ENCODE results near the gene FBXW4. TPM values are rescaled to one million over a fixed set of nuclear protein-coding genes. Genes with fewer than 3 reads are reported as not detected.
A peak's percentile ranks its signal among the peaks of the same experiment; 100 is the strongest.

Gene FBXW4
- total and polyA plus RNA-seq, 10 of the 15 experiments (the other 5 are each of a cell fraction or from before 2014, with no cell fraction given), result 5.7 to 42.0 (median 27.5) TPM

DNA sequence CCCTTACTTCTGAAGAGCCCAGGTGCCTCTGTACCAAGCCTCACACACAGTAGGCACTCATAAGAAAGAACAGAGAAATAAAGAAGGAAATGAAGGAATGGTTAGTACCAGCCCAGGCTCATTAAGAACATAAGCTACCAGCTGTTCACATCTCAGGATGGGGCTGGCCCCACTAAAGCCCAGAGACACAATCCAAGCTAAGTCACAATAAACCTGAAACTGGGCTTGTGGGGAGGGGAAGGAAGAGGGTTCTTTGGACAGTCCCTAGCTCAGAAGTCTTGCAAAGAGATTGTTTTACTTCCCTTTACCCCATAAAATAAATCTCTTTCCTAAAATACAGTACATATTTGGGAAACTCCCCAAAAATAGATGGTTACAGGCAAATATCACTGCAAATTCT is 24.3 kb downstream of the FBXW4 start (continued):
- TF ChIP-seq SPI1 (IDR thresholded peaks at IDR 0.05; ENCODE audit: borderline replicate concordance, insufficient read depth, low read depth, low read length) (peak; percentile 27; the same call in 1 of the 2 replicates), RUNX3 (IDR thresholded peaks at IDR 0.05; ENCODE audit: low read length) (peak; percentile 47), SMARCA5 (IDR thresholded peaks at IDR 0.05) (no peak), ATF7 (IDR thresholded peaks at IDR 0.05; ENCODE audit: low read depth) (0 out of 2 replicates have a peak, but pooled peaks have one; percentile 35), NFIC (IDR thresholded peaks at IDR 0.05; ENCODE audit: low read depth, low read length) (peak; percentile 54; the same call in 1 of the 2 replicates)
- TF ChIP-seq, protein P1, sequence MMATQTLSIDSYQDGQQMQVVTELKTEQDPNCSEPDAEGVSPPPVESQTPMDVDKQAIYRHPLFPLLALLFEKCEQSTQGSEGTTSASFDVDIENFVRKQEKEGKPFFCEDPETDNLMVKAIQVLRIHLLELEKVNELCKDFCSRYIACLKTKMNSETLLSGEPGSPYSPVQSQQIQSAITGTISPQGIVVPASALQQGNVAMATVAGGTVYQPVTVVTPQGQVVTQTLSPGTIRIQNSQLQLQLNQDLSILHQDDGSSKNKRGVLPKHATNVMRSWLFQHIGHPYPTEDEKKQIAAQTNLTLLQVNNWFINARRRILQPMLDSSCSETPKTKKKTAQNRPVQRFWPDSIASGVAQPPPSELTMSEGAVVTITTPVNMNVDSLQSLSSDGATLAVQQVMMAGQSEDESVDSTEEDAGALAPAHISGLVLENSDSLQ (IDR thresholded peaks at IDR 0.05), result no peak
- TF ChIP-seq, protein P2, sequence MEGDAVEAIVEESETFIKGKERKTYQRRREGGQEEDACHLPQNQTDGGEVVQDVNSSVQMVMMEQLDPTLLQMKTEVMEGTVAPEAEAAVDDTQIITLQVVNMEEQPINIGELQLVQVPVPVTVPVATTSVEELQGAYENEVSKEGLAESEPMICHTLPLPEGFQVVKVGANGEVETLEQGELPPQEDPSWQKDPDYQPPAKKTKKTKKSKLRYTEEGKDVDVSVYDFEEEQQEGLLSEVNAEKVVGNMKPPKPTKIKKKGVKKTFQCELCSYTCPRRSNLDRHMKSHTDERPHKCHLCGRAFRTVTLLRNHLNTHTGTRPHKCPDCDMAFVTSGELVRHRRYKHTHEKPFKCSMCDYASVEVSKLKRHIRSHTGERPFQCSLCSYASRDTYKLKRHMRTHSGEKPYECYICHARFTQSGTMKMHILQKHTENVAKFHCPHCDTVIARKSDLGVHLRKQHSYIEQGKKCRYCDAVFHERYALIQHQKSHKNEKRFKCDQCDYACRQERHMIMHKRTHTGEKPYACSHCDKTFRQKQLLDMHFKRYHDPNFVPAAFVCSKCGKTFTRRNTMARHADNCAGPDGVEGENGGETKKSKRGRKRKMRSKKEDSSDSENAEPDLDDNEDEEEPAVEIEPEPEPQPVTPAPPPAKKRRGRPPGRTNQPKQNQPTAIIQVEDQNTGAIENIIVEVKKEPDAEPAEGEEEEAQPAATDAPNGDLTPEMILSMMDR (IDR thresholded peaks at IDR 0.05 in 2 of 3, conservative IDR thresholded peaks at IDR 0.05 in 1 of 3; ENCODE audit: control insufficient read depth in 2 of 3, extremely low read depth in 1 of 3, insufficient read depth in 1 of 3, low read depth in 3 of 3, low read length in 3 of 3), result no peak
- TF ChIP-seq, protein P3, sequence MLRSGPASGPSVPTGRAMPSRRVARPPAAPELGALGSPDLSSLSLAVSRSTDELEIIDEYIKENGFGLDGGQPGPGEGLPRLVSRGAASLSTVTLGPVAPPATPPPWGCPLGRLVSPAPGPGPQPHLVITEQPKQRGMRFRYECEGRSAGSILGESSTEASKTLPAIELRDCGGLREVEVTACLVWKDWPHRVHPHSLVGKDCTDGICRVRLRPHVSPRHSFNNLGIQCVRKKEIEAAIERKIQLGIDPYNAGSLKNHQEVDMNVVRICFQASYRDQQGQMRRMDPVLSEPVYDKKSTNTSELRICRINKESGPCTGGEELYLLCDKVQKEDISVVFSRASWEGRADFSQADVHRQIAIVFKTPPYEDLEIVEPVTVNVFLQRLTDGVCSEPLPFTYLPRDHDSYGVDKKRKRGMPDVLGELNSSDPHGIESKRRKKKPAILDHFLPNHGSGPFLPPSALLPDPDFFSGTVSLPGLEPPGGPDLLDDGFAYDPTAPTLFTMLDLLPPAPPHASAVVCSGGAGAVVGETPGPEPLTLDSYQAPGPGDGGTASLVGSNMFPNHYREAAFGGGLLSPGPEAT (IDR thresholded peaks at IDR 0.05; ENCODE audit: low read depth), result peak; percentile 47; the same call in 1 of the 2 replicates

DNA sequence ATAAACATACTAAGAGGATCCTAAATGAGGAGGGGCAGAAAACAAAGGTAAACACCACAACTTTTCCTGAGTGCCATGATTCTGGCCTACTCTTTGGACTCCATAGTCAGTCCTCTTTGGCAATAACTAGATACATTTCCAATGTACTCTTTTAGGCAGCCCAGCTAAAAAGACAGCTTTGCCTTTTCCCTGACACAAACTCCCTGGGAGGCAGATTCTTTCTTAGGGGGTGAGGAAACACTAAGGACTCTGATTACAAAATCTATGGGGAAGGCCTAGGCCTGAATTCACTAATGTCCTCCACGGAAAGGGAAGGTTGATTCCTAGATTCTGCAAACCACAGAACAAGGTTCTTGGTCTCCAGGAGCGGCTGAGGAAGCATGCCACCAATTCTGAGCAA is 25.8 kb downstream of the FBXW4 start:
- ChIA-PET CTCF (no interaction called here), RAD21 (ENCODE audit: unreplicated experiment) (no interaction called here), SMC1A (ENCODE audit: uncharacterized antibody, unreplicated experiment) (no interaction called here), POLR2A (no interaction called here)
- Histone ChIP-seq H3K4me3 (no peak overlapping the region), H3K79me2 (ENCODE audit: control insufficient read depth, insufficient read depth, low read length) (no peaks in the 10 kb centered on the region), H3K27me3 (replicated peaks in 1 of 2; ENCODE audit: control insufficient read depth in 2 of 2, insufficient read depth in 2 of 2, low read length in 1 of 2) (no peaks in the 10 kb centered on the region), H3K9me3 (replicated peaks; ENCODE audit: control insufficient read depth, insufficient read depth, low read length) (no peaks in the 10 kb centered on the region), H3K4me2 (ENCODE audit: control insufficient read depth, insufficient read depth) (no peak overlapping the region), H4K20me1 (ENCODE audit: control insufficient read depth, insufficient read depth) (no peaks in the 10 kb centered on the region), H3K27ac (ENCODE audit: control insufficient read depth, insufficient read depth) (no peak overlapping the region), H2AFZ (ENCODE audit: control insufficient read depth, low read depth, low read length) (no peak overlapping the region), H3K36me3 (ENCODE audit: control insufficient read depth in 2 of 2, insufficient read depth in 2 of 2, low read length in 1 of 2) (peaks cover 7 to 30% of the 10 kb centered on the region in 2 experiments), H3K9ac (ENCODE audit: control insufficient read depth, insufficient read depth, low read length) (no peak overlapping the region), H3K4me1 (ENCODE audit: control insufficient read depth, insufficient read depth, low read length) (peaks cover 26% of the 10 kb centered on the region)
- ATAC-seq (no peak), FAIRE-seq (no peak), DNase-seq (ENCODE audit: low read depth, low spot score) (no peak)
- intact Hi-C loops (cut with micrococcal nuclease; ENCODE audit: unreplicated experiment), result no loop called here
- BruUV-seq (replicated peaks), result no TSS peak
- TF ChIP-seq RELA (IDR thresholded peaks at IDR 0.05; ENCODE audit: borderline replicate concordance, partially characterized antibody) (no peak), LARP7 (IDR thresholded peaks at IDR 0.05) (no peak), NBN (IDR thresholded peaks at IDR 0.05) (no peak), NR2F1 (conservative IDR thresholded peaks at IDR 0.05) (no peak), EED (IDR thresholded peaks at IDR 0.05; ENCODE audit: low read depth) (no peak), TARDBP (IDR thresholded peaks at IDR 0.05; ENCODE audit: borderline replicate concordance) (no peak), SP1 (IDR thresholded peaks at IDR 0.05; ENCODE audit: low read depth, low read length) (no peak), SUPT20H (IDR thresholded peaks at IDR 0.05; ENCODE audit: borderline replicate concordance, control insufficient read depth, low read depth, low read length) (no peak), IKZF1 (conservative IDR thresholded peaks at IDR 0.05) (no peak), NRF1 (conservative IDR thresholded peaks at IDR 0.05; ENCODE audit: low read depth, low read length) (no peak)
- TF ChIP-seq, protein P4, sequence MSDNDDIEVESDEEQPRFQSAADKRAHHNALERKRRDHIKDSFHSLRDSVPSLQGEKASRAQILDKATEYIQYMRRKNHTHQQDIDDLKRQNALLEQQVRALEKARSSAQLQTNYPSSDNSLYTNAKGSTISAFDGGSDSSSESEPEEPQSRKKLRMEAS (IDR thresholded peaks at IDR 0.05; ENCODE audit: low read depth, low read length), result no peak
- in situ Hi-C loops (cut with MboI), result no loop called here
- WGBS (ENCODE audit: insufficient coverage, insufficient replicate concordance, low lambda C conversion rate, missing lambda C conversion rate), result 90% methylated on average over 2 of the region's 2 CpGs

Measured in GM12878 (cell line).